ENCODE measurements around the gene LONP2.
"Not testable (repeated sequence)": the region's sequence is repeated elsewhere in the genome, so short reads cannot be mapped to it uniquely, and the experiment has no call there.

Gene LONP2

DNA sequence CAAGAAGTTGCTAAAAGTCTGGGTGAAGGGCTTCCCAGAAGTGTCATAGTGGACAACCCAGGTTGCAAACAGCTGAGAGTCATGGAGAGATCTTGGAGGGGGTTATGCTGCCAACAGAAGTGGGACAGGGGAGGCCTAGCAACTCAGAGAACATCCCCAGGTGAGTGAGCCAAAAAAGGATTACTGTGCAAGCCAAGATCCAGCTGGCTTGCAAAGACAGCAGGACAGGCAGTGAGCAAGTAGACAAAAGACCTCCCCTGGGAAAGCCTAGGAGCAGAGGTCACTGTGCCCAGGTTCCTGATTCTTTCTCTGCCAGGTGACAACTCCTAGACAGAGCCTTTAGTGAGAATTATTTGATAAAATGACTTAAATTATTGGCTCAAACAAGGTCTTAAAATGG is 9.5 kb upstream of the LONP2 start:
- DNase-seq (ENCODE audit: insufficient read length, low spot score): no peak
- FAIRE-seq: no peak

DNA sequence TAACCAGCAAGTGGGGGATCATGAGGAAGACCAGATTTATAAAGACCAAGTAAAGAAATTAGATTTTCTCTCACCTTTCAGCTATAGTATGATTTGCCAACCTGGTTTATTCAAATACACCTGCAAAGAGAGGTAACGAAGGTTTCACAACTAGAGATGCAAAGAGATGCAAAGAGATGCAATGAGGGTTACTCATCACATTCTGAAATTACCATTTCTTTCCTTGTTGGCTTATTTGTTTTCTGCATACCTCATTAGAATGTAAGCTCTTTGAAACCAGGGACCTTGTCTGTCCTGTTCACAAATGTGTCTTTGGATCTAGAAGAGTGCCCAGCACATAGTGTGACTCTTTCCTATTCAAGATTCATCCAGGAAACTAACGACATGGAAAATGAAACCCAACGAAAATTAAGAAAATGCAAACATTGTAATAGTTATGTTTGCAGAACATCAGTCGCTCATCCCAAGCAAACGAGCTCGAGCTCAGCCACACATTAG is 9.0 kb upstream of the LONP2 start:
- FAIRE-seq (no peak), DNase-seq (ENCODE audit: insufficient read length, low spot score) (no peak)

DNA sequence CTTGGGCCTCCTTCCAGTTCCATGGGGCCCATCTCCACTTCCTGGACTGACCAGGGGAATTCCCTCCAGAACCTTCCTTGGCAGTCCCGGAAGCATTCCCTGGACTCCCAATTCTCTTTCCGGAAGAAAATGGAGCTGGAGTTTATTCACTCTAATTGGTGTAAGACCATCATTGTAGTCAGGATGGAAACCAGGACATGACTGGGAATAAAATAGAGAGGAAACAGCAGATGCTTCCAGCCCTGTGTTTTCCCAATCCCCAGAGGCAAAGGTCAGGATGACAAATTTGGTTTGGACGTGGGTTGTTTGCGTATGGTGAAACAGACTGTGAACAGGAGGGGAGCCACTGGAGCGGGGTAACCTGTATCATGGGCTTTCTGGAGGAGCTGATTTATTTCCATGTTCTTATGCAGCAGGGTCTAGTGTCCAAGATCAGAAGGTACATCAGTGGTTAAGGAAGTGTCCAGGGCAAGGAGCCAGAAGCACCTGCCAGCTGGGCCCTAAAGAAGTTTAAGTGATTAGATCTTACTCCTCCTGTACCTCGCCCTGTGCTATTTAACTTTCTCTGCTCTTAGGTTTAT is 8.5 kb upstream of the LONP2 start:
- no peak for DNase-seq (ENCODE audit: insufficient read length, low spot score)
- FAIRE-seq: no peak

DNA sequence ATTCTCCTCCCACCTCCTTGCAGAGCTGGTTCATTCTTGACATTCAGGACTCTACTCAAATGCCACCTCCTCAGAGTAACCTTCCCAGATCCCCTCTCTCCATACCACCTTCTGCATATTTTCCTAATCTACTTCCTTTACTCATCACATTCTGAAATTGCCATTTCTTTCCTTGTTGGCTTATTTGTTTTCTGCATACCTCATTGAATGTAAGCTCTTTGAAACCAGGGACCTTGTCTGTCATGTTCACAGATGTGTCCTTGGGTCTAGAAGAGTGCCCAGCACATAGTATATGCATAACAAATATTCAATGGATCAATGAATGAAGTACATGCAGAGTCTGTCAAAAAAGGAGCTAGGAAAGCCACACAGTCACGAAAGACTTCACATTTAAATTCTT is 7.8 kb upstream of the LONP2 start:
- FAIRE-seq (no peak), DNase-seq (ENCODE audit: insufficient read length, low spot score) (no peak)

DNA sequence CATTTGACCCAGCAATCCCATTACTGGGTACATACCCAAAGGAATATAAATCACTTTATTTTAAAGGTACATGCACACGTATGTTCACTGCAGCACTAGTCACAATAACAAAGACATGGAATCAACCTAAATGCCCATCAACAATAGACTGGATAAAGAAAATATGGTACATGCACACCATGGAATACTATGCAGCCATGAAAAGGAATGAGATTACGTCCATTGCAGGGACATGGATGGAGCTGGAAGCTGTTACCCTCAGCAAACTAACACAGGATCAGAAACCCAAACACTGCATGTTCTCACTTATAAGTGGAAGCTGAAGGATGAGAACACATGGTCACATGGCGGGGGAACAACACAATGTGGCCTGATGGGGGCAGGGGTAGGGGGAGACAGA is 4.0 kb upstream of the LONP2 start:
- FAIRE-seq; DNase-seq (ENCODE audit: insufficient read length, low spot score): not testable (repeated sequence)

DNA sequence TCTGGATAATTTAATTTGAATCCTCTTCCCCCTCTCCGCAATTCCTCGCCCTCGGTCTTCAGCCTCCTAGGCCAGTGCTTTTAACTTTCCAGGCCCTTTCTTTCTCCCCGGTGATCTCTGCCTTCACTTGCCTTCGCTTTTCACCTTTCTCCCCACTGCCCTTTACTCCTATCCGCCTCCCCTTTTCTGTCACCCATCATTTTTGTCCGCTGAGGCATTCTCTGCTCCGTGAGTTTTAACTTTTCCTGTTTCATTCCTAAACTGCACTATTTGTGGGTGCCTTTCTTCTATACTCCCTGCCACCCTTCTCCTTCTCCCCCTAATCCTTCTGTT is 729 bp downstream of the LONP2 start:
- FAIRE-seq: no peak
- no peak for DNase-seq (ENCODE audit: insufficient read length, low spot score)

DNA sequence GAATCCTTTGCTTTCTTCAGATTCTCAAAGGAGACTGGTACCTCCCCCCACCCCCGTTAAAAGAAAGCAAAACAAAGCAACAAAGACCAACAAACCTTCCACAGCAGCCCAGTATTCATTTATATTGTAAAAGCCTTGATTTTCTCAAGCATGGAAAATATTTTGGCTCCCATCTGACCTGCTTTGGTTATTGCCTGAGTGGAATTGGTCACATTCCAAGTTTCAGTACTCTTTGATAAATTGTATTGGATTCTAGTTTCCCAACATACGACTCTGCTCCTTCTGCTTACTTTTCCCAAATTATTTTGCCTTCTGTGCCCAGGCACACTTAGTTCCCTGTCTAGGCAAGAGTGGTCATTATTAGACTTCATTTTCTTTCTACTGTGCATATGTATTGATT is 2.0 kb downstream of the LONP2 start:
- DNase-seq (ENCODE audit: insufficient read length, low spot score) (no peak), FAIRE-seq (no peak)

DNA sequence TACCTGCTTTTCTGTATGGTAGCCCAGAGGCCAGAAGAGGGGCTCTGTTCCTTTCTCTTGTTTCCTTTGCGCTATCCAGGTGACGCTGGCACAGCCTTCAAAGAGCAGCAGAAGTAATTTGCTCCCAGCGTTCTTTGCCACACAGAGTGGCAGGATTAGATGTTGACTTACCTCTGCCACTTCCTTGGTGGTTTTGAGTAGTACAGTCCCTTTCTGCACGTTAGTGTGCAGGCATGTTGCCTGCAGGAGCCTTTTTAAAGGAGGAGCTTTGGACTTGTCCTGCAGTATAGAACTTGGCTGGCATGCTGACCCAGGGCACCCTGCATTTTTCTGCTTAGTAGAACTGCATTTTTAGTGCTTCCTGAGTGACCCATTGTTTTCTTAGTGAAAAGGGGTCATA is 3.2 kb downstream of the LONP2 start, which contains the start of gene ABCC11:
TSS of gene ABCC11 (minus strand) at position 229 of the 400 bp plus-strand sequence. CDS start 15,618 bp downstream, outside the sequence.
- FAIRE-seq: no peak
- DNase-seq (ENCODE audit: insufficient read length, low spot score): no peak

DNA sequence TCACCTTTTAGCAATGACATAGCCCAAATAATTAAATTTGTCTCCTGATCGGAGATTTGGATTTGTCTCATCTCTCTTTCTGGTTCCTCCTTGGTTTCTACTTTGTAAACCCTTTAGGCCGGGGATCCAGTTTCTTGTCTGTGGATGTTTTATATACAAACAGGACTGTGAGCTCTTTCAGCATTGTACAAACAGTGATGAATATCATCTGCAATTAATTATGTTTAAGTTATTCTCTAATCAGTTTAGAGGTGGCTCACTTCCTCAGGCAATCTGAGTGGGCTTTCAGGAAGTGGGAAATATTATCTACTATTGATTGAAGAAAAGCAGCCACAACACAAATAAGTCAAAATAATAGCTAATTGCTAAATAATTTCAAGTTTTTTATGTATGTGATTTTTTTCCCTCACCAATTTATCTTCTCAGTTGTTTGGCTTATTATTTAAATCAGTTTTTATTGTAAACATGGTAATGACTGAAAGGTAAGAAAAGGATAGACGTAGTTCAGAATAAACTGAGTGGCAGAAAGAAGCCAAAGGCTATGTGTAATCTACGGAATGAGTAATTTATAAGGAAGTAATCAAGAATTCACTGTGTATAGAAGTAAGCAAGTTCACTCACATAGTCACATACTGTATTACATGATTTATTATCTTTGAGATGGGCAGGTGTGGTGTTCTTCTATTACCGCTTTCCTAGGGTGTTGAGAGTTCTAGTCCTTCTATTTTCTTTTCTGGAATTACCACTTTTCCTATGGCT is 6.6 kb downstream of the LONP2 start:
- no peak for DNase-seq (ENCODE audit: insufficient read length, low spot score)
- no peak for FAIRE-seq

DNA sequence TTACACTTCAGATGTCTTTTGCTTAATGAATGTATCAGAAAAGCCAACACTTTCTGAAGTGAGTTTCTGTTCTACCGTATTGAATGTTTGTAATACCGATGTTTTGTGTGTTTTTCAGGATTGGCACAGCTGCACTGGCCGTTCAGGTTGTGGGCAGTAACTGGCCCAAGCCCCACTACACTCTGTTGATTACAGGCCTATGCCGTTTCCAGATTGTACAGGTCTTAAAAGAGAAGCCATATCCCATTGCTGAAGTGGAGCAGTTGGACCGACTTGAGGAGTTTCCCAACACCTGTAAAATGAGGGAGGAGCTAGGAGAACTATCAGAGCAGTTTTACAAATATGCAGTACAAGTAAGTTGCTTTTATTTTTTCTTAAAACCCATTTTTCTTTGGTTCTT is 7.9 kb downstream of the LONP2 start:
- FAIRE-seq: no peak
- DNase-seq (ENCODE audit: insufficient read length, low spot score): no peak

DNA sequence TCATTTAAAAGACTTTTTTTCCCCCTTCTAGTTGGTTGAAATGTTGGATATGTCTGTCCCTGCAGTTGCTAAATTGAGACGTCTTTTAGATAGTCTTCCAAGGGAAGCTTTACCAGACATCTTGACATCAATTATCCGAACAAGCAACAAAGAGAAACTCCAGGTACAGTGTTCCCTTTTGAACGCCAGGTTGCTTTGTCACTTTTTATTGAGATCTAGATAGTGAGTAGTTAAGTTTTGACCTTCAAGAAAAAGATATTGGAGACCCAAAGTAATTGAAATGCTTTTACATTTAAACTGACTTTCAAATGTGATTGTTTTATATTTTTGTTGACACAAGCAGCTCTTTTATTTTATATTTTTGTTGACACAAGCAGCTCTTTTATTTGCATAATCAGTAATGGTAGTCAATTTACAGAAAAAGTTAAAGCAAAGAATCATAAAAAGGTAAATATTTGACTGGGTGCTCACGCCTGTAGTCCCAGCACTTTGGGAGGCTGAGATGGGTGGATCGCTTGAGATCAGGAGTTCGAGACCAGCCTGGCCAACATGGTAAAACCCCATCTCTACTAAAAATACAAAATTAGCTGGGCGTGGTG is 12.6 kb downstream of the LONP2 start:
- DNase-seq (ENCODE audit: insufficient read length, low spot score): no peak
- no peak for FAIRE-seq

DNA sequence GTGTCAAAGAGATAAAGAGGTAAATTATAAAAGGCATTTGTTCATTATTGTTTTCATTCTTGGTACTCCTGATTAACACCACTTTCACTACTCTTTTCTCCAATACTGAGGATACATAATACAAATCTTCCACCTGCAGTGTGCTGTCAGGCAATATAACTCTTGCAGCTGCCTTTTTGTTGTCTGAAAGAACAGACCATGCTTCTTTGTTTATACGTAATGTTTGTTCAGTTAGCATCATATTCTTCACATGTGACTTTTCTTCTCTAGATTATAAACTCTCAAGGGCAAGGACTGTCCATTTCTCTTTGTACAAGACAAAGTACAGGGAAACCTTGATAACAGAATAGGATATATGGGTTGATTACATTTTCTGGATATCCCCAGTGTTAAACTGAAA is 17.5 kb downstream of the LONP2 start:
- DNase-seq (ENCODE audit: insufficient read length, low spot score) (no peak), FAIRE-seq (no peak)

DNA sequence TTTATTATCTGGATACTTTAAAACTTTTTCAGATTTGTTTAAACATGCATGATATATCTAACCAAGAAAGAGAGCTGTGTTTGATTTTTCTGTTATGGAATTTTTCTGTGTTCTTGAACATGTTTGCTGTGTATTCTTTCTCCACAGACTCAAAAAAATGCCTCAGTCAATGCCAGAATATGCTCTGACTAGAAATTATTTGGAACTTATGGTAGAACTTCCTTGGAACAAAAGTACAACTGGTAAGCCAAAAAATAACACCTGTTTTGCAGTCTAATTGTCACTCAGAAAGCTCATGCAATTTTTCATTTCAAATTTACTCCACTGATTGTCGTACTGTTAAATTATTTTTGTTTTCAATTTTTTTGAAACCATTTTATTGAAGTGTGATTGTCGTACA is 18.5 kb downstream of the LONP2 start:
- FAIRE-seq (no peak), DNase-seq (ENCODE audit: insufficient read length, low spot score) (no peak)

DNA sequence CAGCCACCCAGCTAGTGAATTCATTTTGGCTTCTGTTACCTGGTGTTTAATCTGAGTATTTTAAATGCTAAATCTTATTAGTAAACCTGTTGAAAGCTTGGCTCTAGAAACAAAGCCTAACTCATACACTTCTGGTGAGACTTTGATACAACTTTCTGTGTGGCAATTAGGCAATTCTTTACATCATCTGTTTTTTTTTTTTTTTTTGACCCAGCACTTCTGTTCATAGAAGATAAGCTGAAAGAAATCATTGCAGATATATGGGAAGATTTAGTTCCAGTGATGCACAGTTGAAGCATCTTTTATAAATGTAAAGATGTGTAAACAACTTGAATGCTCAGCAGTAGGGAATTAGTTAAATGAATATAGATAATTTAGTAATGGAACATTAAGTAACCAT is 24.9 kb downstream of the LONP2 start:
- FAIRE-seq: no peak
- no peak for DNase-seq (ENCODE audit: insufficient read length, low spot score)

DNA sequence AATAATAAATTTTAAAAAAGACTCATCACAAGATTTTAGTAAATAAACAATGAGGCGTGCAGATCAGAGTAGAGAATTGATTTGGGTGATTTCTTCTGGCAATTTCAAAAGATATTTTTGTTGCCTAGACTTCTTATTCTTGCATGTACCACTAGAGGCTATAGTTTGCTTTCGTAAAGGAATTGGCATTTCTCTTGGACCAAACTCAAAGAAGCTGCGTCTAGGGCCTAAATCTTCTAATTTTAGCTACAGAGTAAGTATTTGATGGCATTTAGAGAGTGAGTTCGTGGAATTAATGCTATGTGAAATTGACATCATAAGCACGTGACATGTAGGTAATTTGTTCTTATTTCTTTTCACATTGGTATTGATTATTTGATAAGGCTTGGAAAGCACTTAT is 27.6 kb downstream of the LONP2 start:
- DNase-seq (ENCODE audit: insufficient read length, low spot score) (no peak), FAIRE-seq (no peak)

DNA sequence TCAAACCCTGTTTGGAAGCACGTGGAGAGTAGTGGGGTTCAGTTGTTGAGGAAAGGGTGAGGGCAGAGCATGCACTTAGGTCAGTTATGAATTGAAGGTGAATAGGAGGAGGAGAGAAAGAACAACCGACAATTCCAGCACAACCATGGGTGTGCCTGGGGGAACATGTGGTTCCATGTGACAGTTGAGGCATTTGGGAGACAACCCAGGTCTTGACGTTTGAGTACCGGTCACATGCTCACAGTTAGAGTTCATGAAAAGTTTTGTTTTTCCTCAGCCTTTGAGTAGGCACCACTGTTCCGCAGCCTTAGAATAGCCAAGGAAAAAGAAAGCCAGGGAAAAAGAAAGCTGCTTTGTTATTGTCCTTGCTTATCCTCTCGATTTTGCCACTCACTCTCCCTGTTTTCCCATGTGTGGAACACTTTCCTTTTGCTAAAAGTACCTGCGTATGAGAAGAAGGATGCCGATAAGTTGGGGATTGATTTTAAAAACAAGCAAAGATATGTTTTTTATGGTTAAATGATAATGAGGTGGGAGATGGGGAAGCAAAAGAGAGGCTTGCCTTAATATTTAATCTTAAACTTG is 28.8 kb downstream of the LONP2 start:
- no peak for DNase-seq (ENCODE audit: insufficient read length, low spot score)
- FAIRE-seq: no peak

DNA sequence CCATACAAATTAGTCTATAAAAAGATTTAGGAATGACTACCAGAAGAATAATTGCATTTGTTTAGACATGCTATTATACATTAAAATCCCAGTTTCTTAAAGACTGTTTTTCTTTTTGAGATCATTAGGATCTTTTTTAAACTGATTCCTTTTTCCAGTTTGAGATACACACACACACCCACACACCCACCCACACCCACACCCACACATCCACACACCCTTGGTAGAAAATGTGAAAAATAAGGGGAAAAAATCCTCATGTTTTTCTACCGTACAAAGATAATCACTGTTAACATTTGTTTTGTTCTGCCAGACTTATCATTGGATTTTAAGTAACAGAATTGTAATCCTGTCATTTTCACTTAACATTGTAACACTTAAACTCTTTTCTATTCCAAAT is 30.4 kb downstream of the LONP2 start:
- no peak for DNase-seq (ENCODE audit: insufficient read length, low spot score)
- FAIRE-seq: no peak

DNA sequence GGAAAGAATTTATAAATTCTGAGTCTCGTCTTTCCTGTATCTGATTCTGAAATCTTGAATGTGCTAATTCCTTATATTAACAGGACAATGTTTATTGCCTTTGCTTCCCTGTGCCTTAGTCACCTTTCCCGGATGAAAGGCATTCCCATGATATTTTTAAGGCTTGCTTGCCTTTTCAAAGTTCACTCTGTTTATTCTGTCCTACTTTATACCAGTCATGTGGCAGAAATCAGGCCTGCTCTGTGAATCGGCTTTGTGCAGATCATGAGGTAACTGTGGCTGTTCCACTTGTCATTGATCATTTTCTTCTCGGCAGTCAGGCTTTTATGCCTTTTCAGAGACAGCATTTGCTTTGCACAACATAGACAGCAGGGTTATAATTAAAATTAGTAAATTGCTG is 32.0 kb downstream of the LONP2 start:
- FAIRE-seq: no peak
- DNase-seq (ENCODE audit: insufficient read length, low spot score): no peak

DNA sequence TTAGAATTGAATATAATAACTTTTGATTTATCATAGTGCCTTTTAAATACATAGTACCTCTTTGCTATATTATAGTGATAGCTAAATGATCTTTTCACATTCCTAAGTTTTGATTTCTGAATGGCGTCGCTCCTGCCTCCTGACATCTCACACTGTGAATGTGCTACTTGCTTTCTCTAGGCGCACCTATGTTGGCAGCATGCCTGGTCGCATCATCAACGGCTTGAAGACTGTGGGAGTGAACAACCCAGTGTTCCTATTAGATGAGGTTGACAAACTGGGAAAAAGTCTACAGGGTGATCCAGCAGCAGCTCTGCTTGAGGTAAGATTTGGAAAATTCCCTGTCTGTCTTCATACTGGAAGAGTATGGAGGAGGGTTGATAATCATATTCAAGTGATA is 33.1 kb downstream of the LONP2 start:
- no peak for DNase-seq (ENCODE audit: insufficient read length, low spot score)
- no peak for FAIRE-seq

DNA sequence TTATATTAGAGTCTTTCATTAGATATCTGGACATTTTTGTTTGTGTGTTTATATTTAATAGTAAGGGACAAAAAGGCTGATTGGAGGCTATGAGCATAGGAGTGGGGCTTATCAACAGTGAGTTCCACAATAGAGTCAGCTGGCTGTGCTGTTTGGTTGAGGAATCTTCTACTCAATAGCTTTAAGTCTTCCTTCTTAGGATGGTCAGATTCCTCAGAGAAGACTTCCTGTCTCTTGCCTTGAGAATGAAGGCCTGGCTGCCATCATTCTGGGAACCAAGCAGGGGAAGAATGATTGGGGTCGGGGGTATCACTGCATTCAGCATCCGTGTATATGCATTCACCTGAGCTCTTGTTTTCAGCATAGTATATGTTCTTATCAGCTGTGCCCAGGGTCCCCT is 35.1 kb downstream of the LONP2 start:
- no peak for DNase-seq (ENCODE audit: insufficient read length, low spot score)
- no peak for FAIRE-seq

DNA sequence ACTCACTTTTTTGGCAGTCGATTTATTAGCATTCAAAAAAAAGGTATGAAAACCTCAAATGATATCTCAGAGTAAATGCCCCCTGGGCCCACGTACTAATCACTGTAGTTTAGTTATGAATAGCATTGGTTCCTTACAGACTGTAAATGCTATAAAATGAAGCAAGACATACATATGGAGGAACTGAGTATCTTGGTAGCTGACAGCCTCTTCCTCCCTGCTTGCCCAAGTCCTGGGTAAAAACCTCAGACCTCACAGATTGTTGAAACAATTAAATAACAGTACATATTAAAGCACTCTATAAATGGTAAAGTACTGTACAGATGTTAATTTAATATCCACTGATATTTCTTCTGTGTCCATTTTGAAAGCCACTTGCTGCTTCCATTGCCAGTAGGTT is 36.4 kb downstream of the LONP2 start:
- DNase-seq (ENCODE audit: insufficient read length, low spot score) (no peak), FAIRE-seq (no peak)
